Lung (tissue), 12 donors: Measurements from ENCODE around the gene ZBTB8A. TPM values are rescaled to one million over a fixed set of nuclear protein-coding genes. Genes with fewer than 3 reads are reported as not detected.

Experiments used
- ATAC-seq: fragments of 200-7000 bp; cut with Tn5 transposase; one replicate; pipeline ENCODE4 v1.9.1; 2020; ENCODE audit warnings: moderate number of reproducible peaks; ENCODE audit not compliant: insufficient read depth, low FRiP score
- DNase-seq, 3 donors: peaks; one replicate each; pipeline ENCODE4 v3.0.0-alpha.2; 2013 to 2017
- H3K27ac ChIP-seq, 2 donors: one replicate each; pipeline ENCODE4 v1.5.1; 2013; ENCODE audit warnings: mild to moderate bottlenecking in 2 of 2, moderate library complexity in 2 of 2, control low read depth in 1 of 2, inconsistent platforms in 1 of 2, low read depth in 1 of 2, low read length in 1 of 2
- H3K27me3 ChIP-seq, 3 donors: one replicate each; pipeline ENCODE4 v1.5.1; 2013; ENCODE audit warnings: low read length in 2 of 3; ENCODE audit not compliant: control insufficient read depth in 3 of 3, insufficient read depth in 3 of 3
- H3K36me3 ChIP-seq, 4 donors: one replicate each; pipeline ENCODE4 v1.5.1; 2013; ENCODE audit warnings: low read length in 4 of 4, mild to moderate bottlenecking in 1 of 4, moderate library complexity in 1 of 4; ENCODE audit not compliant: control insufficient read depth in 4 of 4, insufficient read depth in 4 of 4
- H3K4me1 ChIP-seq, 5 donors: one replicate each; pipeline ENCODE4 v1.5.1; 2013; ENCODE audit warnings: low read length in 5 of 5, mild to moderate bottlenecking in 2 of 5, moderate library complexity in 1 of 5; ENCODE audit not compliant: control insufficient read depth in 5 of 5, insufficient read depth in 5 of 5
- H3K4me3 ChIP-seq: one replicate; pipeline ENCODE4 v1.5.1; 2013; ENCODE audit warnings: mild to moderate bottlenecking, control low read depth, moderate library complexity
- H3K9ac ChIP-seq, 2 donors: one replicate each; pipeline ENCODE4 v1.5.1; 2013; ENCODE audit warnings: low read length in 2 of 2, control low read depth in 1 of 2; ENCODE audit not compliant: insufficient read depth in 1 of 2
- H3K9me3 ChIP-seq, 4 donors: one replicate each; pipeline ENCODE4 v1.5.1; 2013; ENCODE audit warnings: low read length in 3 of 4, mild to moderate bottlenecking in 1 of 4, moderate library complexity in 1 of 4; ENCODE audit not compliant: control insufficient read depth in 4 of 4, insufficient read depth in 3 of 4
- CTCF ChIP-seq: IDR thresholded peaks from 2 replicates; pipeline ENCODE4 v1.5.1; 2012; ENCODE audit warnings: mild to moderate bottlenecking; ENCODE audit errors: control extremely low read depth, extremely low read depth
- WGBS, 2 donors: extraction: QIAGEN DNeasy Blood & Tissue Kit; methylation state at CpG; one replicate each; pipeline ENCODE4 v1.1.7; 2013; 5-methylcytosine and 5-hydroxymethylcytosine counted together
- polyA plus RNA-seq, 2 donors: library from polyadenylated mRNA; stranded (reverse); fragments of 200-250 nt; gene quantifications; one replicate each; pipeline ENCODE4 v1.2.1, GENCODE V29; 2013
- total RNA-seq, 2 donors: library from RNA; depleted of rRNA in 1 of 2; stranded (reverse); fragments of >200 nt in 1 of 2; gene quantifications; one replicate each; pipeline ENCODE4 v1.2.1, GENCODE V29; 2014 to 2021
- donor health status: control.
- donor health status: control.
- donor health status: Bipolar disorder and iron deficiency.
- donor health status: healthy.
- donor health status: DM: yes; HTN: yes; CAD: no.

Gene ZBTB8A
- total and polyA plus RNA-seq, 4 donors, result 2.7 to 13.9 (median 5.6) TPM

- H3K27me3 ChIP-seq, result no peaks in the 10 kb centered on the region
- H3K4me1 ChIP-seq, result peaks cover 0 to 5% (median 0%) of the 10 kb centered on the region in 5 donors
- TF ChIP-seq CTCF, result no peak
- H3K36me3 ChIP-seq, result peaks cover 0 to 10% (median 2%) of the 10 kb centered on the region in 4 donors
- no peak for ATAC-seq
- no peak overlapping the region for H3K27ac ChIP-seq
- no peak overlapping the region for H3K4me3 ChIP-seq
- DNase-seq, result no peak
- H3K9me3 ChIP-seq, result no peaks in the 10 kb centered on the region
- no peak overlapping the region for H3K9ac ChIP-seq
- 91 to 92% methylated on average over 4 of the region's 4 CpGs for WGBS, 2 donors
These were observed 70.0 kb downstream of the ZBTB8A start for GRCh38 chr1:32609180-32609579.

- Histone ChIP-seq H3K4me1 (peaks cover 0 to 5% (median 0%) of the 10 kb centered on the region in 5 donors), H3K27me3 (no peaks in the 10 kb centered on the region), H3K9me3 (no peaks in the 10 kb centered on the region), H3K4me3 (peak overlapping the region; percentile 26), H3K27ac (no peak overlapping the region), H3K36me3 (peaks cover 0 to under 1% (median 0%) of the 10 kb centered on the region in 4 donors), H3K9ac (no peak overlapping the region)
- ATAC-seq, result no peak
- 12% methylated on average over 12 of the region's 12 CpGs for WGBS, 2 donors
- no peak for DNase-seq
- no peak for TF ChIP-seq CTCF
These were observed 72.6 kb downstream of the ZBTB8A start for GRCh38 chr1:32611859-32612188.

- peak; percentile 100 for ATAC-seq
- peak overlapping the region; percentile 26 for H3K4me3 ChIP-seq
These were observed 73.1 kb downstream of the ZBTB8A start for GRCh38 chr1:32612189-32612881.

More at GRCh38 chr1:32612189-32612881, 73.1 kb downstream of the ZBTB8A start:
- H3K27me3 ChIP-seq, result no peaks in the 10 kb centered on the region
- H3K9me3 ChIP-seq, result no peaks in the 10 kb centered on the region
- peak; percentile 17 for TF ChIP-seq CTCF
- no peaks in the 10 kb centered on the region for H3K36me3 ChIP-seq
- WGBS, 2 donors, result 5% methylated on average over 35 of the region's 35 CpGs
- no peak overlapping the region for H3K9ac ChIP-seq
- peak; percentile 34 to 65 (median 52) for DNase-seq
- peaks cover 0 to 5% (median 0%) of the 10 kb centered on the region in 5 donors for H3K4me1 ChIP-seq
- H3K27ac ChIP-seq, result peak overlapping the region; percentile 9 to 62
